GM12801 (cell line): Measurements from ENCODE around the gene CCDC28B.

Experiments used
- TF ChIP-seq, protein P1 (sequence below): IDR thresholded peaks from one replicate; pipeline ENCODE4 v1.5.1; 2011; ENCODE audit warnings: control low read depth; ENCODE audit not compliant: insufficient read length; ENCODE audit errors: extremely low read depth

CCDC28B gene

DNA sequence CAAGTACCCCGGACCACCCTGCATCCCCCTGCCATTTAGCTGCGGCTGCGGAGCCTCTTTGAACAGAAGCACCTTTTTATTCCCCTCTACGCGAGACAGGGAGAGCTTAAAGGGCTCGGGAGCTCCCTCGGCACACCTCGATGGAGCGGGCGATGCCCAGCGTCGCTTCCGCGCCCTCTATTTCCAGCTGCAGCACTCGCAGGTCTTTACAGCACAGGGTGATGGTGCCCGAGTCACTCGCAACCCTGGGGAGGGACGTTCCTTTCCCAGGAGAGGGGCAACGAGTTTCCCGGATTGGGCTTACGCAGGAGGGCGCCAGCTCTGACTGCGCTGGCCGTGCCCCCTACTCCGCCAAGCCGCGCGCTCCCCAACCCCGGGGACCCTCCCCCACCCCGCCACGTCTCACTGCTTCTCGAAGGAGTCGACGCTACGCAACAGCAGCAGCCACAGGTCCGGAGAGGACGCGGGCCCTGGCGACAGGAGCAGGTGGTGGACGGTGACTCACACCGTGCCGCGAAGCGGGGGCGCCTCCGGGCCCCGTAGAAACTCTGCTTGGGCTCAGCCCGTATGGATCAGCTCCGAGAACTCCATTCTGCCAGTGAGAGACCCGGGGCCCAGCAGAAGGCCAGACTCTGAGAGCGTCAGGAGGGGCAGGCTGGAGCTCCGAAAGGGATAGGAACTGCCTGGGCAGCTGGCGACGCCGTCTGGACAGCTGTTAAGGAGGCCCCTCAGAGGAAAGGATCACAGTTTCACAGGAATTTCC is 40.8 kb downstream of the CCDC28B start:
- TF ChIP-seq, protein P1, sequence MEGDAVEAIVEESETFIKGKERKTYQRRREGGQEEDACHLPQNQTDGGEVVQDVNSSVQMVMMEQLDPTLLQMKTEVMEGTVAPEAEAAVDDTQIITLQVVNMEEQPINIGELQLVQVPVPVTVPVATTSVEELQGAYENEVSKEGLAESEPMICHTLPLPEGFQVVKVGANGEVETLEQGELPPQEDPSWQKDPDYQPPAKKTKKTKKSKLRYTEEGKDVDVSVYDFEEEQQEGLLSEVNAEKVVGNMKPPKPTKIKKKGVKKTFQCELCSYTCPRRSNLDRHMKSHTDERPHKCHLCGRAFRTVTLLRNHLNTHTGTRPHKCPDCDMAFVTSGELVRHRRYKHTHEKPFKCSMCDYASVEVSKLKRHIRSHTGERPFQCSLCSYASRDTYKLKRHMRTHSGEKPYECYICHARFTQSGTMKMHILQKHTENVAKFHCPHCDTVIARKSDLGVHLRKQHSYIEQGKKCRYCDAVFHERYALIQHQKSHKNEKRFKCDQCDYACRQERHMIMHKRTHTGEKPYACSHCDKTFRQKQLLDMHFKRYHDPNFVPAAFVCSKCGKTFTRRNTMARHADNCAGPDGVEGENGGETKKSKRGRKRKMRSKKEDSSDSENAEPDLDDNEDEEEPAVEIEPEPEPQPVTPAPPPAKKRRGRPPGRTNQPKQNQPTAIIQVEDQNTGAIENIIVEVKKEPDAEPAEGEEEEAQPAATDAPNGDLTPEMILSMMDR, result no peak

DNA sequence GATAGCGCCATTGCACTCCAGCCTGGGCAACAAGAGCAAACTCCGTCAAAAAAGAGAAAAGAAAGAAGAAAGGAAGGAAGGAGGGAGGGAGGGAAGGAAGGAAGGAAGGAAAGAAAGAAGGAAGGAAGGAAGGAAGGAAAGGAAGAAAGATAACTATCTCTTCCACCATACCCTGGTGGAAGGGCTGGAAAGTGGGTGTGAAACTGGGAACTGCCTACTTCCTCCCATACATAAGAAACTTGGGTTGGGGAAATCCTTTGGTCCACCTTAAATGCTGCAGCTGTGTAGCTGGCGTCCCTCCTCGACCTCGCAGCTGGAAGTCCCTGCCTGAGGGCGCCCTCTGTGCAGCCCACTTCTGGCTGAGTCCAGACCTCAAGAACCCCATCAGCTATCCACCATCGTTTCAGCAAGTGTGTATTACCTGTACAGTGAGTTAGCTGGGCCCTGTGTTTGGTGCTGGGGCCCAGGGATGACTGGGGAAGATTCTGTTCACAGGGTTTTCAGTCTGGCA is 42.0 kb downstream of the CCDC28B start:
- TF ChIP-seq, protein P1, result no peak

DNA sequence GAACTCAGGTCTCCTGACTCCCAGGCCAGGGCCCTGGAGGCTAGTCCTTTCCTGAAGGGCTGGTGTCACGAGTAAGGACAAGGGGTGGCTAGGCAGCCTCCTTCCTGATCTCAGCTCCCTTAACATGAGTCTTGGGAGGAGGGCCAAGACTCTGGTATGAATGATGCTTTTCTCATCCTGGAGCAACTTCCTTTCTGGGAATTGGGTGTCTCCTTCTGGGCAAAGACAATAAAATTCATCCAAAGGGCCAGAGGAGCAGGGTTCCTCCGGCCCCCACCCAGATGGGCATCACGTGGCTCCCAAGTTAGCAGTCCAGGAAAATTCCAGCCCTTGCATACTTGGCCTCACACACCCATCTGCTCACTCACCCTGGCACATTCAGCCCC is 46.5 kb downstream of the CCDC28B start, which contains the start of gene FAM167B:
FAM167B (plus strand) TSS at position 335 of the 386 bp plus-strand sequence. CDS start 200 bp downstream, outside the sequence.
- TF ChIP-seq, protein P1, result no peak

DNA sequence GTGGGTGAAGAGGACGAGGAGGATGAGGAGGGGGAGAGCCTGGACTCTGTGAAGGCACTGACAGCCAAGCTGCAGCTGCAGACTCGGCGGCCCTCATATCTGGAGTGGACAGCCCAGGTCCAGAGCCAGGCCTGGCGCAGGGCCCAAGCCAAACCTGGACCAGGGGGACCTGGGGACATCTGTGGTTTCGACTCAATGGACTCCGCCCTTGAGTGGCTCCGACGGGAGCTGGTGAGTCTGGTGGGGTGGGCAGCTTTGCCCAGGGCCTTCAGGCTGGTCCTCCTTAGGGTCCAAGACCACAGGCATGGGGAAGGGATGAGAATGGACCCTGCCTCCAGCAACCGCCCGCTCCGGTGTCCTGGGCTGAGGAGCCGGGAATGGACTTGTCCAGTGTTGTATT is 47.1 kb downstream of the CCDC28B start:
- TF ChIP-seq, protein P1, result no peak

DNA sequence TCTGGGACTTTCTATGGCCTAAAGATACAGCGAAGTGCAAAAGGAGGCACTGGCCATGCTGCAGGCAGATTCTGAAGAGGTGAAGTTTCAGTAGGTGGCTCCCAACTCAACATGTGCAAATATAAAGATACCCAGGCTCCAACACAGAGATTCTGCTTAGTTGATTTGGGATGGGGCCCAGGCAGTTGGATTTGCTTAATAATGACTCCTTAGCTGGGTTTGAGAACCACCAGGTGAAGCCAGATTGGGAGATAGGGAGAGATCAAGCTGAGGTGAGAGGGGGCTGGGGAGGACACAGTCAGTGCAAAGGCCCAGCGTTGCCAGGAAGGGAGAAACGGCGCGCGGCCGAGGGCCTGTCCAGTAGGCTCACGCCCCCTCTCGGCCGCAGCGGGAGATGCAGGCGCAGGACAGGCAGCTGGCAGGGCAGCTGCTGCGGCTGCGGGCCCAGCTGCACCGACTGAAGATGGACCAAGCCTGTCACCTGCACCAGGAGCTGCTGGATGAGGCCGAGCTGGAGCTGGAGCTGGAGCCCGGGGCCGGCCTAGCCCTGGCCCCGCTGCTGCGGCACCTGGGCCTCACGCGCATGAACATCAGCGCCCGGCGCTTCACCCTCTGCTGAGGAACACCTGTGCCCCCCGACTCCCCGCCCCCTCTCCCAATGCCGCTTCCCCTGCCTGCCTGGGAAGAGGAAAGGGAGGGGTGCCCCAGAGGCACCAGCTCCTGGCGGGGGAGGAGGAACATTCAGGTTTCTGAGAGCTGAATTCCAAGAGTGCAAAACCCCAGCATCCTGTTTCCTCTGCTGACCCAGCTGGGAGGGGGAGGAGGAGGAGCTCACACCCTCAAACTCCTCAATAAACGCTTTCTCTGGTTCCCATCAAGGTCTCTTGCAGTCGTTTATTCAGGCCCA is 47.8 kb downstream of the CCDC28B start:
- TF ChIP-seq, protein P1, result peak; percentile 11

DNA sequence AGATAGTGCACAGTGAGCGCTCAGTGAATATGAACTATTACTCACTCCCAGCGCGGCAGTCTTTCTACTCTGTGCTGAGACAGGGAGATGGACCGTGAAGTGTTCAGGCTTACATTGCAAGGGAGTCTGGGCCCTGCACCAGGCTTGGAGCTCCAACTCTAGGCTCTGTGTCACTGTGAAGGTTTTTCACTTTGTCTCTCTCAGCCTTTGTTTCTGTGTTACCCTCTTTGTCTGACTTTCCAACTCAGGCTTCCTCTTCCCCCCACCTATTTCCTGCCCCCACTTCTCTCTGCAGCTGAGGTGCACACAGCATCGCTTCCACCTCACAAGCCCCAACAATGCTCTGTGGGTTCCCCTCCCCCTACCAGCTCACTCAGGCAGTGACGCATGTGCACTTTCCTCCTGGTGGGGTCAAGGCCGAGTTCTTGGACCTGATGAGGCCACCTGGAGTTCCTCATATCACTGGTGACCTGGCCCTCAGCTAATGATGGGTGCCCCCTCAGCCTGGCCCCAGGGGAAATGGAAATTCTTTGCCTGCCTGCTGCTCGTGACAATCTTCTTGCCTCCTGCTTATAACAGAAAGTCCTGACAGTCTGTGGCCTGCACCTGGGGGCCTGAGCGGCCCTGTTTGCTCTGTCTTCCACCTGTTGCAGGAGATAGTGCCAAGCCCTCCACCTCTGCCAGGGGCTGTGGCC is 49.6 kb downstream of the CCDC28B start:
- TF ChIP-seq, protein P1, result no peak
